CD4-positive, alpha-beta T cell treated with Interleukin-4 for 1 hour (primary cell): ENCODE measurements around the gene SNX19.
"Not testable (repeated sequence)": the region's sequence is repeated elsewhere in the genome, so short reads cannot be mapped to it uniquely, and the experiment has no call there.

Source experiments
- DNase-seq, 2 donors: peaks; one replicate each; pipeline ENCODE4 v3.0.0-alpha.2; 2020 to 2022

The SNX19 gene

GRCh38 chr11:130872102-130872501 lies 44.2 kb downstream of the SNX19 start:
- DNase-seq = no peak

GRCh38 chr11:130871616-130872015 lies 44.7 kb downstream of the SNX19 start:
- DNase-seq = no peak

- DNase-seq = no peak
Observed at GRCh38 chr11:130868721-130869390, 47.4 kb downstream of the SNX19 start.

- no peak for DNase-seq
Observed at GRCh38 chr11:130868086-130868710, 48.1 kb downstream of the SNX19 start.

- no peak for DNase-seq
Observed at GRCh38 chr11:130866831-130867230, 49.4 kb downstream of the SNX19 start.

GRCh38 chr11:130865774-130866114 lies 50.5 kb downstream of the SNX19 start:
- DNase-seq = no peak

- DNase-seq = no peak
Observed at GRCh38 chr11:130865091-130865773, 51.0 kb downstream of the SNX19 start.

- peak; percentile 86 to 87 for DNase-seq
Observed at GRCh38 chr11:130861902-130862860, 54.1 kb downstream of the SNX19 start.

GRCh38 chr11:130861283-130861682 lies 55.0 kb downstream of the SNX19 start:
- no peak for DNase-seq

- no peak for DNase-seq
Observed at GRCh38 chr11:130859886-130860285, 56.4 kb downstream of the SNX19 start.

GRCh38 chr11:130858215-130858614 lies 58.1 kb downstream of the SNX19 start:
- peak in 1 of 2 donors; percentile 6 for DNase-seq

- not testable (repeated sequence) for DNase-seq
Observed at GRCh38 chr11:130855707-130856106, 60.6 kb downstream of the SNX19 start.

- no peak for DNase-seq
Observed at GRCh38 chr11:130854483-130854882, 61.8 kb downstream of the SNX19 start.

- DNase-seq = no peak
Observed at GRCh38 chr11:130852589-130852988, 63.7 kb downstream of the SNX19 start.

GRCh38 chr11:130850185-130850944 lies 65.9 kb downstream of the SNX19 start:
- no peak for DNase-seq

GRCh38 chr11:130849215-130849568 lies 67.1 kb downstream of the SNX19 start:
- no peak for DNase-seq

- DNase-seq = no peak
Observed at GRCh38 chr11:130848361-130849214, 67.7 kb downstream of the SNX19 start.

GRCh38 chr11:130847517-130847916 lies 68.8 kb downstream of the SNX19 start:
- DNase-seq = no peak

GRCh38 chr11:130846606-130847005 lies 69.7 kb downstream of the SNX19 start:
- no peak for DNase-seq

- DNase-seq = no peak
Observed at GRCh38 chr11:130842001-130842400, 74.3 kb downstream of the SNX19 start.

- DNase-seq = no peak
Observed at GRCh38 chr11:130840679-130841078, 75.6 kb downstream of the SNX19 start.
